Adrenal gland (tissue), 12 donors: Measurements from ENCODE around the gene GPC1. TPM values are rescaled to one million over a fixed set of nuclear protein-coding genes. Genes with fewer than 3 reads are reported as not detected.

Source experiments
- DNase-seq, 7 donors: peaks; one replicate each; pipeline ENCODE4 v3.0.0-alpha.2; 2019 to 2020
- H3K27ac ChIP-seq, 5 donors: fragments of 200-600 bp; sonication (generic) in 4 of 5; 1 replicate in 3 of 5; 2 replicates in 2 of 5; pipeline versions ENCODE4 v1.5.1 to v1.8.0; 2016 to 2020; ENCODE audit warnings: mild to moderate bottlenecking in 1 of 5
- H3K27me3 ChIP-seq: fragments of 200-600 bp; 2 replicates; pipeline ENCODE4 v1.8.0; 2021
- H3K36me3 ChIP-seq, 2 donors: fragments of 200-600 bp; replicated peaks in 1 of 2; 1 replicate in 1 of 2; 2 replicates in 1 of 2; pipeline versions ENCODE4 v1.5.1 to v1.8.0; 2018 to 2022
- H3K4me1 ChIP-seq, 2 donors: fragments of 200-600 bp; replicated peaks in 1 of 2; 1 replicate in 1 of 2; 2 replicates in 1 of 2; pipeline versions ENCODE4 v1.5.1 to v1.8.0; 2018 to 2021
- H3K4me3 ChIP-seq, 4 donors: fragments of 200-600 bp; sonication (generic) in 3 of 4; one replicate each; pipeline ENCODE4 v1.5.1; 2016 to 2018
- H3K9me3 ChIP-seq, 3 donors: fragments of 200-600 bp; sonication (generic) in 1 of 3; replicated peaks in 1 of 3; 1 replicate in 2 of 3; 2 replicates in 1 of 3; pipeline versions ENCODE4 v1.5.1 to v1.8.0; 2016 to 2021
- CTCF ChIP-seq, 6 experiments: fragments of 450-650 bp in 4 of 6; fragments of 200-600 bp in 2 of 6; sonication (generic) in 1 of 6; IDR thresholded peaks; 1 replicate in 5 of 6; 2 replicates in 1 of 6; pipeline versions ENCODE4 v1.5.1 to v1.8.0; 2016 to 2021; ENCODE audit warnings: antibody characterized with exemption in 6 of 6, mild to moderate bottlenecking in 2 of 6, moderate library complexity in 1 of 6
- POLR2A ChIP-seq, 2 donors: fragments of 450-650 bp; IDR thresholded peaks; one replicate each; pipeline ENCODE4 v1.6.1; 2017; ENCODE audit warnings: antibody characterized with exemption in 2 of 2, mild to moderate bottlenecking in 2 of 2, moderate library complexity in 1 of 2
- WGBS, 4 donors: extraction: QIAGEN DNeasy Blood & Tissue Kit in 2 of 4; methylation state at CpG; one replicate each; pipeline versions ENCODE4 v1.1.5 to v1.1.7; 2013 to 2017; 5-methylcytosine and 5-hydroxymethylcytosine counted together
- intact Hi-C, 2 donors: fragments of 100-400 bp; cut with DNase I; formaldehyde crosslinking; loops; one replicate each; pipeline versions ENCODE4 v1.14.1 to v1.15.0; 2022 to 2023
- polyA plus RNA-seq, 3 donors: library from polyadenylated mRNA; stranded (reverse); fragments of 200-250 nt in 2 of 3; fragments of 350-450 nt in 1 of 3; fragmentation: Illumina TruSeq in 1 of 3; extraction: RNeasy Lipid Tissue Mini Kit (QIAGEN cat#74804) in 1 of 3; gene quantifications; one replicate each; pipeline ENCODE4 v1.2.3, GENCODE V29; 2013 to 2014
- total RNA-seq, 9 donors: library from RNA; depleted of rRNA in 4 of 9; stranded (reverse); fragments of >200 nt in 4 of 9; fragments of 120-200 nt in 1 of 9; fragmentation: NEBNext Ultra II Directional in 1 of 9; extraction: Animal tissue kit (Norgen Biotek cat#: 25700) in 1 of 9; gene quantifications; one replicate each; pipeline versions ENCODE4 v1.1.0 to v1.2.4, GENCODE V29; 2013 to 2023
- donor health status: healthy with polysubstance abuse.
- donor health status: Bipolar disorder and iron deficiency.
- donor health status: DM: yes; HTN: yes; CAD: no.
- donor health status: DM: no; HTN: no; CAD: no.
- donor health status: DM: no; HTN: no; CAD: no.
- donor health status: DM: yes; HTN: yes; CAD: no.

The GPC1 gene
- total and polyA plus RNA-seq, 12 donors = 11.8 to 202 (median 132) TPM

- Histone ChIP-seq H3K27ac (no peak overlapping the region), H3K36me3 (peaks cover 0 to 5% of the 10 kb centered on the region in 2 donors), H3K4me3 (no peak overlapping the region), H3K4me1 (no peaks in the 10 kb centered on the region), H3K9me3 (no peaks in the 10 kb centered on the region), H3K27me3 (no peaks in the 10 kb centered on the region)
- 91 to 96% (median 94%) methylated on average over 14 to 31 of the region's 31 CpGs for WGBS, 4 donors
- intact Hi-C loops = loop anchor here (5.0 to 10.0 kb wide), 3 partner anchors 191 to 323 kb away; no protein-coding TSS in a partner anchor
- no peak for TF ChIP-seq CTCF (IDR thresholded peaks at IDR 0.05)
- TF ChIP-seq POLR2A (IDR thresholded peaks at IDR 0.05) = no peak
- DNase-seq = peak in 2 of 7 donors; percentile 15 to 33
Measured at GRCh38 chr2:240511351-240512108, 76.1 kb downstream of the GPC1 start.

GRCh38 chr2:240512109-240512485 lies 76.6 kb downstream of the GPC1 start:
- no peak overlapping the region for H3K4me3 ChIP-seq
- intact Hi-C loops = loop anchor here (5.0 to 10.0 kb wide), 3 partner anchors 190 to 323 kb away; no protein-coding TSS in a partner anchor
- TF ChIP-seq POLR2A (IDR thresholded peaks at IDR 0.05) (no peak), CTCF (IDR thresholded peaks at IDR 0.05) (no peak)
- H3K27me3 ChIP-seq = no peaks in the 10 kb centered on the region
- H3K27ac ChIP-seq = no peak overlapping the region
- WGBS, 4 donors = 87 to 96% (median 92%) methylated on average over 3 to 11 of the region's 11 CpGs
- peak in 2 of 7 donors; percentile 16 to 31 for DNase-seq
- peaks cover 0 to 5% of the 10 kb centered on the region in 2 donors for H3K36me3 ChIP-seq
- H3K4me1 ChIP-seq = no peaks in the 10 kb centered on the region
- no peaks in the 10 kb centered on the region for H3K9me3 ChIP-seq

- H3K27ac ChIP-seq = no peak overlapping the region
- peaks cover 0 to 5% of the 10 kb centered on the region in 2 donors for H3K36me3 ChIP-seq
- no peaks in the 10 kb centered on the region for H3K4me1 ChIP-seq
- H3K4me3 ChIP-seq = no peak overlapping the region
- intact Hi-C loops = loop anchor here (5.0 to 10.0 kb wide), 3 partner anchors 189 to 322 kb away; no protein-coding TSS in a partner anchor
- no peaks in the 10 kb centered on the region for H3K27me3 ChIP-seq
- peak in 2 of 7 donors; percentile 17 to 46 for DNase-seq
- WGBS, 4 donors = 94 to 98% (median 95%) methylated on average over 17 to 21 of the region's 21 CpGs
- TF ChIP-seq CTCF (IDR thresholded peaks at IDR 0.05) (no peak), POLR2A (IDR thresholded peaks at IDR 0.05) (no peak)
- no peaks in the 10 kb centered on the region for H3K9me3 ChIP-seq
Measured at GRCh38 chr2:240512666-240513535, 77.4 kb downstream of the GPC1 start.
